Measurements from ENCODE around the gene KRT75. TPM values are rescaled to one million over a fixed set of nuclear protein-coding genes. Genes with fewer than 3 reads are reported as not detected.

Gene KRT75
- total RNA-seq, 1 experiment from 2014 or later = not detected

- TF ChIP-seq CTCF (conservative IDR thresholded peaks at IDR 0.05) = no peak
- no peak for TF ChIP-seq EZH2 (IDR thresholded peaks at IDR 0.05; ENCODE audit: low read depth)
- H3F3A ChIP-seq (ENCODE audit: insufficient read depth, low read depth) = no peaks in the 10 kb centered on the region
- no peaks in the 10 kb centered on the region for H3K9me2 ChIP-seq (ENCODE audit: insufficient read depth)
- 0 out of 2 replicates have a peak overlapping the region, but pooled peaks have one; percentile 2 for H3K4me2 ChIP-seq
- no peak overlapping the region for H3K4me3 ChIP-seq
- CTCF ChIA-PET = no interaction called here
- H3K9me3 ChIP-seq (ENCODE audit: insufficient read depth, low read depth) = no peaks in the 10 kb centered on the region
- H4K20me1 ChIP-seq (ENCODE audit: insufficient read depth) = no peaks in the 10 kb centered on the region
- POLR2A ChIA-PET (ENCODE audit: unreplicated experiment) = no interaction called here
- H3K79me2 ChIP-seq (ENCODE audit: low read depth) = no peaks in the 10 kb centered on the region
- no peaks in the 10 kb centered on the region for H3K4me1 ChIP-seq (replicated peaks; ENCODE audit: insufficient read depth)
- H3K27ac ChIP-seq = no peak overlapping the region
- no peaks in the 10 kb centered on the region for H3K27me3 ChIP-seq (ENCODE audit: insufficient read depth, low read depth)
- H3K36me3 ChIP-seq (ENCODE audit: low read depth) = no peaks in the 10 kb centered on the region
- intact Hi-C loops (cut with micrococcal nuclease; ENCODE audit: unreplicated experiment) = no loop called here
- no peak overlapping the region for H2AFZ ChIP-seq
- BruUV-seq (replicated peaks) = no TSS peak
- no peak for DNase-seq
Measured at GRCh38 chr12:52474212-52474611, 40.0 kb upstream of the KRT75 start.

- POLR2A ChIA-PET (ENCODE audit: unreplicated experiment) = no interaction called here
- H3K27ac ChIP-seq = no peak within 1 kb of the TSS
- H3K36me3 ChIP-seq (ENCODE audit: low read depth) = no peaks in the 10 kb centered on the region
- CTCF ChIA-PET = no interaction called here
- DNase-seq = peak in 1 of 2 experiments; percentile 60
- H3K4me1 ChIP-seq (replicated peaks; ENCODE audit: insufficient read depth) = no peaks in the 10 kb centered on the region
- H3K4me3 ChIP-seq = no peak within 1 kb of the TSS
- BruUV-seq (replicated peaks) = no TSS peak
- intact Hi-C loops (cut with micrococcal nuclease; ENCODE audit: unreplicated experiment) = no loop called here
- no peak within 1 kb of the TSS for H2AFZ ChIP-seq
- no peaks in the 10 kb centered on the region for H3F3A ChIP-seq (ENCODE audit: insufficient read depth, low read depth)
- H4K20me1 ChIP-seq (ENCODE audit: insufficient read depth) = no peaks in the 10 kb centered on the region
- no peaks in the 10 kb centered on the region for H3K27me3 ChIP-seq (ENCODE audit: insufficient read depth, low read depth)
- TF ChIP-seq EZH2 (IDR thresholded peaks at IDR 0.05; ENCODE audit: low read depth) (no peak), CTCF (conservative IDR thresholded peaks at IDR 0.05) (no peak)
- H3K79me2 ChIP-seq (ENCODE audit: low read depth) = no peaks in the 10 kb centered on the region
- no peaks in the 10 kb centered on the region for H3K9me3 ChIP-seq (ENCODE audit: insufficient read depth, low read depth)
- 0 out of 2 replicates have a peak within 1 kb of the TSS, but pooled peaks have one; percentile 2 for H3K4me2 ChIP-seq
- H3K9me2 ChIP-seq (ENCODE audit: insufficient read depth) = no peaks in the 10 kb centered on the region
Measured at GRCh38 chr12:52473768-52474167, 39.6 kb upstream of the KRT75 start, which contains the start of gene KRT6C. Gene KRT6C (minus strand): TSS chr12:52473805. CDS start chr12:52473737, 68 bp downstream.

- TF ChIP-seq CTCF (conservative IDR thresholded peaks at IDR 0.05) (no peak), EZH2 (IDR thresholded peaks at IDR 0.05; ENCODE audit: low read depth) (no peak)
- no peak for DNase-seq
Measured at GRCh38 chr12:52469853-52470252, 35.7 kb upstream of the KRT75 start.

More at GRCh38 chr12:52469853-52470252, 35.7 kb upstream of the KRT75 start:
- H3K36me3 ChIP-seq (ENCODE audit: low read depth) = no peaks in the 10 kb centered on the region
- no peaks in the 10 kb centered on the region for H3K4me1 ChIP-seq (replicated peaks; ENCODE audit: insufficient read depth)
- H3K27ac ChIP-seq = no peak overlapping the region
- BruUV-seq (replicated peaks) = no TSS peak
- H3K4me2 ChIP-seq = no peak overlapping the region
- H3F3A ChIP-seq (ENCODE audit: insufficient read depth, low read depth) = no peaks in the 10 kb centered on the region
- POLR2A ChIA-PET (ENCODE audit: unreplicated experiment) = no interaction called here
- no peaks in the 10 kb centered on the region for H3K9me2 ChIP-seq (ENCODE audit: insufficient read depth)
- H3K79me2 ChIP-seq (ENCODE audit: low read depth) = no peaks in the 10 kb centered on the region
- H3K9me3 ChIP-seq (ENCODE audit: insufficient read depth, low read depth) = no peaks in the 10 kb centered on the region
- H4K20me1 ChIP-seq (ENCODE audit: insufficient read depth) = no peaks in the 10 kb centered on the region
- H2AFZ ChIP-seq = no peak overlapping the region
- no peak overlapping the region for H3K4me3 ChIP-seq
- CTCF ChIA-PET = no interaction called here
- no peaks in the 10 kb centered on the region for H3K27me3 ChIP-seq (ENCODE audit: insufficient read depth, low read depth)
- intact Hi-C loops (cut with micrococcal nuclease; ENCODE audit: unreplicated experiment) = no loop called here

All from PC-9 (cell line).